Measurements from ENCODE around the gene PHTF1.

The PHTF1 gene

DNA sequence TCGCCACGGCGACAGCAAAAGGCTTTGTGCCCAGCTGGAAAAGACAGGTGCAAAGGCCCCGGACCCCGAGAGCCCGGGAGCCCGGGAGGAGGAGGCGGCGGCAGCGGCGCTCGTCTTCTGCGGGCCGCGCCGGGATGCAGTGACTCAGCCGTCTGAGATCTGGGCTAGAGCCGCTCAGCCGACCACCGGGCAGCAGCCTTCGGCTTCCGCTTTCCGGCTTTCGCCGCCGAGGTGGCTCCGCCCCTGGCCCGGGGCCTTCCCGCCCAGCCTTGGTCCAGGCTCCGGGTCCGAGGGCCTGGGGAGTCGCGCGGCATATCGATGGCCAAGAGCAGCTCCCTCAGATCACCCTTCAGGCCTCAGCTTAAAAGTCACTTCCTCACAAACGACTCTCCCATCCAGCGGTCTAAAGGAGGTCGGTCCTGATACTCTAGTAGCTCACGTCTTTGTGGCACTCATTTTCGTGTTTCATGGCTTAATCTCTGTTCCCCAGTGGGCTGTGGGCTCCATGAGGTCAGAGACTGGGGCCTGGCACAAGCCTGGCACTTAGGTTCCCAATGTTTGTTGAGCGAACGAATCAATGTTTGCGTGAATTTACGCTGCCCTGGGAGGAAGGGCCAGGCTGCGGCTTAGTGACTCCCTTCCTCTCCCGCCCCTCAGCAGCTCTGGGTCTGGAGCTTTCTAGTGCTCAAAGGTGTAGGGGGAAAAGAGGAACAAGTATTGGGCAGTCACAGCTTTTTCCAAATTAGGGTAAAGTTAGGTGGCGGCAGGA lies at the start of gene PHTF1:
PHTF1 (minus strand) TSS at position 154 of the 769 bp plus-strand sequence. CDS start 783 bp downstream, outside the sequence.
- peak within 1 kb of the TSS; percentile 84 for H3K9ac ChIP-seq
- peaks cover 11% of the 10 kb centered on the region; the same call in 1 of the 2 replicates for H3K36me3 ChIP-seq
- peak within 1 kb of the TSS; percentile 88 for H3K4me3 ChIP-seq
- peak within 1 kb of the TSS; percentile 85 for H3K4me2 ChIP-seq
- TF ChIP-seq Cebpa-rat (IDR thresholded peaks at IDR 0.05) = no peak
- H3K27ac ChIP-seq = peak within 1 kb of the TSS; percentile 84
- H4K20me1 ChIP-seq = no peaks in the 10 kb centered on the region
- H3K4me1 ChIP-seq = peaks cover 32% of the 10 kb centered on the region
- no peaks in the 10 kb centered on the region for H3K27me3 ChIP-seq
- H3K9me3 ChIP-seq = no peaks in the 10 kb centered on the region

DNA sequence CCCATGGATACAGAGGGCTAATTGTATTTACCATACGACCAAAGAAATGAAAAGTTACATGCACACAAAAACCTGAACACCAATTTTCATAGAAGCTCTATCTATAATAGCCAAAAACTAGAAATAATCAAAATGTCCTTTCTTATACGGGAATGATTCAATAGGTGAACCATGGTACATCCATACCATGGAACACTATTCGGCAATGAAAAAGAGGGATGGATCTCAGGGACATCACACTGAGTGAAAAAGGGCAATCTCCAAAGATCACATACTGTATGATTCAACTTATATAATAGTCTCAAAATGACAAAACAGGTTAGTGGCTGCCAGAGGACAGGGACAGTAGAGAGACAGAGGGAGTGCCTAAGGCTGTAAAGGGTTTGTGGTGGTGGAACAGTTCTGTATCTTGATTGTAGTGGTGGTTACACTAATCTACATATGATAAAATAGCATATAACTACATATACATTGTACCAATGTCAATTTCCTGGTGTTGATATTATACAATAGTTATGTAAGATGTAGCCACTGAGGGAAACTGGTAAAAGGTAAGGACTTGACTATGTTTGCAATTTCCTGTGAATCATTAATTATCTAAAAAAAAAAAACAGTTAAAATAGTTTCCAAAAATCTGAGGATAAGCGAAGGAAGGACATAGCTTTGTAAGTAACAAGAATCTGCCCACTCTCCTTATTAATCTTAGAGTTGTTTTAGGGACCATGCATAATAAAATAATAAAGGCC lies 49.3 kb upstream of the PHTF1 start:
- peaks cover 44% of the 10 kb centered on the region for H3K9me3 ChIP-seq
- peaks cover 24% of the 10 kb centered on the region for H3K4me1 ChIP-seq
- no peak overlapping the region for H3K4me3 ChIP-seq
- H3K4me2 ChIP-seq = peak overlapping the region; percentile 87
- no peak overlapping the region for H3K27ac ChIP-seq
- TF ChIP-seq Cebpa-rat (IDR thresholded peaks at IDR 0.05) = no peak
- H3K36me3 ChIP-seq = peaks cover 51% of the 10 kb centered on the region
- H3K27me3 ChIP-seq = no peaks in the 10 kb centered on the region
- peaks cover 73% of the 10 kb centered on the region for H4K20me1 ChIP-seq
- no peak overlapping the region for H3K9ac ChIP-seq

DNA sequence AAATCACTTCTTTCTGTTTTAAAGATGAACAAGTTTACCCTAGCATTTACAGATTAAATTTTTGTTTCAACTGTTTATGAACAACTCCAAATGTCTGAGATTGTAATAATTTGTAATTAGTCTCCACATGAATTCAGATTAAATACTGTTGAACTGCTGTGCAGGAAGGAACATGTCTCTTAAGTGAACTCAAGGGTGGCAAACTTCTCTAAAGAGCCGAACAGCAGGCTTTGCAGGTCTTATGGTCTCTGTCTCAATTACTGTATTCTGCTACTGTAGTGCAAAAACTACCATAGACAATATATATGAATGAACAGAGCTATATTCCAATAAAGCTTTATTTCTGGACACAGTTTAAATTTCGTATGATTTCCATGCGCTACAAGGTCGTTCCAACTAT lies 46.4 kb upstream of the PHTF1 start:
- peaks cover 17% of the 10 kb centered on the region for H3K4me1 ChIP-seq
- no peak overlapping the region for H3K4me2 ChIP-seq
- H3K27me3 ChIP-seq = no peaks in the 10 kb centered on the region
- peaks cover 68% of the 10 kb centered on the region for H3K9me3 ChIP-seq
- peaks cover 88% of the 10 kb centered on the region for H4K20me1 ChIP-seq
- no peak overlapping the region for H3K9ac ChIP-seq
- peaks cover 75% of the 10 kb centered on the region for H3K36me3 ChIP-seq
- H3K4me3 ChIP-seq = no peak overlapping the region
- H3K27ac ChIP-seq = no peak overlapping the region
- TF ChIP-seq Cebpa-rat (IDR thresholded peaks at IDR 0.05) = no peak

DNA sequence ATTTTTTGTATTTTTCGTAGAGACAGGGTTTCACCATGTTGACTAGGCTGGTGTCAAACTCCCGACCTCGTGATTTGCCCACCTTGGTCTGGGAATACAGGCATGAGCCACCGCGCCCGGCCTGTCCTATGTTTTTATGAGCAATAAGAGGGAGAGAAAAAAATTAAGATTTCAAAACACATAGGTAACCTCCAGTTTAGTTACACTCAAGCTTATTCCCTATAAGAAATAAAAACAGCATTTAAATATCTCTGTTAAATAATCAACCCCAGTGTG lies 45.9 kb upstream of the PHTF1 start:
- Histone ChIP-seq H3K36me3 (peaks cover 75% of the 10 kb centered on the region), H3K27me3 (no peaks in the 10 kb centered on the region), H3K9ac (no peak overlapping the region), H4K20me1 (peaks cover 87% of the 10 kb centered on the region), H3K4me2 (no peak overlapping the region), H3K9me3 (peaks cover 68% of the 10 kb centered on the region), H3K4me3 (no peak overlapping the region), H3K27ac (no peak overlapping the region), H3K4me1 (peaks cover 14% of the 10 kb centered on the region)
- no peak for TF ChIP-seq Cebpa-rat (IDR thresholded peaks at IDR 0.05)

DNA sequence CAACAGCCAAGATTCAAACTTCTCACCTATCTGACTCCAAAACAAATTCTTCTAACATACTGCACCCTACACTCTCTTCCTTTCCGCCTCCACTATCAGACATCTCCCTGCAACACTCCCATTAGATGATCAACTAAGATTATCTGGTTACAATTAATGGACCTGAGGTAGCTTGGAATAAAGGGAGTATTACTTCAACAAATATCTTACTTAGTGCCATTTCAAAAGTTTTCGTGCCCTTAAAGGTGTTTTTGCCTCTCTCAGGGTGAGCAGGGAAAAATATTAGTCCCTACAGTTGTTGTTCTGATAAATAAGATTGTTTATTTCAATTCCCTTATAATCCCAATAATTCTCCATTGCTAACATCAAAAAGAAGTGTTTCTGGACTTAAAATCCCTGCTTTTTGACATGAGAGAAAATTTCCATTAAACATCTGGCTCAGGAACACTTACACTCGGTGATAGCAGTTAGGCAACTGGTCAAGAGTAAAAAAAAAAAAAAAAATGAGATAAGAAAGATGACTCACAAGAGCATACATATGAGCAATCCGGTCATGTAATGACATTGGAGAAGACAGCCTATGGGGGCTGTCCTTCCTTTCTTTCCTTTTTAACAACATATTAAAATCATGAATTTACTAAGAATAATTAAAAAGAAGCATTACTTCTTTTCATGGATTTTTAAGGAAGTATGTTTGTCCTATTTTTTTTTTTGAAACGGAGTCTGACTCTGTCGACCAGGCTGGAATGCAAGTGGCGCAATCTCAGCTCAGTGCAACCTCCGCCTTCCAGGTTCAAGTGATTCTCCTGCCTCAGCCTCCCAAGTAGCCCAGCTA lies 45.4 kb upstream of the PHTF1 start:
- Histone ChIP-seq H3K9me3 (peaks cover 68% of the 10 kb centered on the region), H3K4me2 (no peak overlapping the region), H3K9ac (no peak overlapping the region), H3K4me3 (no peak overlapping the region), H4K20me1 (peaks cover 85% of the 10 kb centered on the region), H3K27me3 (no peaks in the 10 kb centered on the region), H3K27ac (no peak overlapping the region), H3K36me3 (peaks cover 75% of the 10 kb centered on the region), H3K4me1 (peaks cover 9% of the 10 kb centered on the region)
- no peak for TF ChIP-seq Cebpa-rat (IDR thresholded peaks at IDR 0.05)

DNA sequence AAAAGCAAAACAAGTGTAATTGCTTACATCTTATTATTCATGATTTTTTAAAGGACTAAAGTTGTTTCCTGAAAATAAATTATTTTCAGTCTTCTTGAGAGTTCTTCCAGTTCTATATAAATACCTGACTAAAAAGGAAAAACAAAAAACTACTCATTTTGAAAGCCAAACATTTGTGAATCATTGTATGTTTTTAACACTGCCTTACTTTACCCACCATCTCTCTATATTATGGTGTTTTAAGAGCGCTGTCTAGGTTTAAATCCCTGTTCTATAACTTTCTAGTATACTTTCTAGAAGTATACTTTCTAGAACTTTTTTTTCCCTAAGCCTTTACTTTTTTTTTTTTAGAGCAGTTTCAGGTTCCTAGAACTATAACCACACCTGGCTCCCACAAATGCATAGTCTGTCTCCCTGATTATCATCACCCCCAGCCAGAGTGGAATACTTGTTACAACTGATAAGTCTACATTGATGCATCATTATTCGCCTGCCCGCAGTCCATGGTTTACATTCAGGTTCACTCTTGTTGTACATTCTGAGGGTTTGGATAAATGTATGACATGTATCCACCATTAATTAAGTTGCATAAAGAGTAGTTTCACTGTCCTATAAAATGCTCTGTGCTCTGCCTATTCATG lies 43.2 kb upstream of the PHTF1 start:
- Histone ChIP-seq H3K4me2 (no peak overlapping the region), H3K9ac (no peak overlapping the region), H3K4me1 (no peaks in the 10 kb centered on the region), H4K20me1 (peaks cover 81% of the 10 kb centered on the region; the same call in 1 of the 2 replicates), H3K27me3 (no peaks in the 10 kb centered on the region), H3K27ac (no peak overlapping the region), H3K9me3 (peaks cover 68% of the 10 kb centered on the region), H3K36me3 (peaks cover 75% of the 10 kb centered on the region), H3K4me3 (no peak overlapping the region)
- no peak for TF ChIP-seq Cebpa-rat (IDR thresholded peaks at IDR 0.05)

DNA sequence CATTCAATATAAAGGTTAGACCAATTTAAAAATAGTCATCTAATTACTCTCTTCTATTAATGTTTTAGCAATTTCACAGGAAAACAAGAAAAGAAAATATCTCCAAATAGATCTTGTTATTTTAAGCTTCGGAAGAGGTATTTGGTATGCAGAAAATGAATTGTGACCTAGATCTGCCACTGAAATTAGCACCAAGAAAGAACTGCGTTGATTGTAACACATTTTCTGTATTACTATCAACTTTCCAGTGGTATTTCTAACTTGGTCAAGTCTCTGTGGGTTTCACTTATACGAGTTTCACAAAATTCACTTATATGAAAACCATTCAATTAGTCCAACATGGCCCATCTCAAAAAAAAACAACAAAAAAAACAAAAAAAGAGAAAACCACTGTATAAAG lies 41.2 kb upstream of the PHTF1 start:
- Histone ChIP-seq H3K36me3 (peaks cover 75% of the 10 kb centered on the region), H4K20me1 (peaks cover 62% of the 10 kb centered on the region; the same call in 1 of the 2 replicates), H3K4me3 (no peak overlapping the region), H3K27me3 (no peaks in the 10 kb centered on the region), H3K4me1 (no peaks in the 10 kb centered on the region), H3K9me3 (peaks cover 70% of the 10 kb centered on the region), H3K9ac (no peak overlapping the region), H3K4me2 (no peak overlapping the region), H3K27ac (no peak overlapping the region)
- TF ChIP-seq Cebpa-rat (IDR thresholded peaks at IDR 0.05) = no peak

DNA sequence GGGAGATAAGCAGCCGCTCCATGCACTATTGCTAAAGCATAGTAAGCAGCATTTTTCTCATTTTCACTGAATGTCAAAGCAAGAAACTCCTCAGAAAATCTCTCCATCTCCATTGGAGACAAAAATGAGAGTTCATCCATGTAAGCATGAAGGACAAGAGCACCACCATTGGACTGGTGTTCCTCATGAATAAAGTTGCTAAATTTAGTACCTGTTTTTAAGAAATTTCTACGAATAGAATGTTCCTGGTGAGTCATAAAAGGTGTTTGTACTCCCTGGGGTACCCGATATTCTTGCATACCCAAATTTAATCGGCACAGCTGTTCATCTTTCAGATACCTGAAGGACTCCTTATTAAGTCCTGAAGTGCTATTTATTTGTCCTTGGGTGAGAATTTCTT lies 38.2 kb upstream of the PHTF1 start:
- no peak for TF ChIP-seq Cebpa-rat (IDR thresholded peaks at IDR 0.05)

More for the DNA sequence above, 38.2 kb upstream of the PHTF1 start:
- Histone ChIP-seq H3K4me2 (no peak overlapping the region), H3K9ac (no peak overlapping the region), H3K27ac (no peak overlapping the region), H3K4me1 (peaks cover 23% of the 10 kb centered on the region), H3K36me3 (peaks cover 63% of the 10 kb centered on the region), H4K20me1 (peaks cover 36% of the 10 kb centered on the region; the same call in 1 of the 2 replicates), H3K27me3 (no peaks in the 10 kb centered on the region), H3K9me3 (peaks cover 51% of the 10 kb centered on the region), H3K4me3 (no peak overlapping the region)

Measured in BLaER1 (cell line).